A549 treated with AZD9567 at 1 μM for 4 hours (cell line): Measurements from ENCODE around the gene ATXN7L1. TPM values are rescaled to one million over a fixed set of nuclear protein-coding genes. Genes with fewer than 3 reads are reported as not detected.

ENCODE experiments used
- total RNA-seq: library from RNA; stranded (reverse); fragments of 200-300 nt; extraction: Qiagen RNA extraction; gene quantifications from 5 replicates; pipeline ENCODE4 v1.2.3, GENCODE V29; 2022; ENCODE audit not compliant: insufficient read depth

Gene ATXN7L1, protein sequence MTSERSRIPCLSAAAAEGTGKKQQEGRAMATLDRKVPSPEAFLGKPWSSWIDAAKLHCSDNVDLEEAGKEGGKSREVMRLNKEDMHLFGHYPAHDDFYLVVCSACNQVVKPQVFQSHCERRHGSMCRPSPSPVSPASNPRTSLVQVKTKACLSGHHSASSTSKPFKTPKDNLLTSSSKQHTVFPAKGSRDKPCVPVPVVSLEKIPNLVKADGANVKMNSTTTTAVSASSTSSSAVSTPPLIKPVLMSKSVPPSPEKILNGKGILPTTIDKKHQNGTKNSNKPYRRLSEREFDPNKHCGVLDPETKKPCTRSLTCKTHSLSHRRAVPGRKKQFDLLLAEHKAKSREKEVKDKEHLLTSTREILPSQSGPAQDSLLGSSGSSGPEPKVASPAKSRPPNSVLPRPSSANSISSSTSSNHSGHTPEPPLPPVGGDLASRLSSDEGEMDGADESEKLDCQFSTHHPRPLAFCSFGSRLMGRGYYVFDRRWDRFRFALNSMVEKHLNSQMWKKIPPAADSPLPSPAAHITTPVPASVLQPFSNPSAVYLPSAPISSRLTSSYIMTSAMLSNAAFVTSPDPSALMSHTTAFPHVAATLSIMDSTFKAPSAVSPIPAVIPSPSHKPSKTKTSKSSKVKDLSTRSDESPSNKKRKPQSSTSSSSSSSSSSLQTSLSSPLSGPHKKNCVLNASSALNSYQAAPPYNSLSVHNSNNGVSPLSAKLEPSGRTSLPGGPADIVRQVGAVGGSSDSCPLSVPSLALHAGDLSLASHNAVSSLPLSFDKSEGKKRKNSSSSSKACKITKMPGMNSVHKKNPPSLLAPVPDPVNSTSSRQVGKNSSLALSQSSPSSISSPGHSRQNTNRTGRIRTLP
- total RNA-seq, result 3.6 to 5.4 TPM (median 5.0 TPM) in 5 replicates

DNA sequence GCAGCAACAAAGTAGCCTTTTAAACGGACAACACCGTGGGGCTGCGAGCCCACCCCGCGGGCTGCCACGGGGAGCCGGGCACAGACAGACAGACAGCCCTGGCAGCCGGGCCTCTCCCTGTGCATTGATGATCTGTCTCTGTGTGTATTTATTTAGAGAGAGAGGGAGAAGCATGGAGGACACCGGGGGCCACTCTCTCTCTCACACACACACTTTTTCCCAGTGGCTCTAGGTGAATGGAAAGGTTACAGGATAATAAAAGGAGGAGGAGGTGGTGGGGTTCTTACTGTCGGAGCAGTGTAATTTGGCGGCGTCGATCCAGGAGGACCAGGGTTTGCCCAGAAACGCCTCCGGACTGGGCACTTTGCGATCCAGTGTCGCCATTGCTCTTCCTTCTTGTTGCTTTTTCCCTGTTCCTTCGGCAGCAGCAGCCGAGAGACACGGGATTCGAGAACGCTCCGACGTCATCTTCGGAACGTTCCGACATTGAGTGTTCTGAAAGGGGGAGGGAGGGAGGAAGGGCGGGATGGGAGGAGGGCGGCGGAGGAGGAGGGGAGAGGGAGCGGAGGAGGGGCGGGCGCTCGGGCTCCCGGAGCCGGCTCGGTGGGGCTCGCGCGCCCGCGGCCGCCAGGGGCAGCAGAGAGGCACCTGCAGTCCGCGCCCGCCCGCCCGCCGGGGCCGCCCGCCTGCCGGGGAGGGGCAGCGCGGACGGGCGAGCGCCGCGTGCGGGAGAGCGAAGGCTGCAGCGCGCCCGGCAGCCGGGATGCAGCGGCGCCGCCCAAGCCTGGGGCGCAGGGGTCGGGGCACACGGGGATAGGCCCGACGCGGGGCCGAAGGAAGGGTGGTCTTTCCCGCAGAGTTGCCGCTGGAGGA lies at the start of gene ATXN7L1:
TSS of gene ATXN7L1 (minus strand) at position 509 of the 873 bp plus-strand sequence. CDS start at position 468, 41 bp downstream.

GRCh38 chr7:105581066-105581811 lies 295.2 kb downstream of the ATXN7L1 start, which contains the start of gene EFCAB10:
Gene EFCAB10 (minus strand): TSS chr7:105581493. CDS start chr7:105581463, 30 bp downstream.

Other genes with a start within 250 kb of the ATXN7L1 start
- 3.9 to 4.4 TPM (median 4.2 TPM) in 5 replicates for gene CDHR3, start 86.7 kb upstream of the ATXN7L1 start, total RNA-seq
- 79.7 to 109 TPM (median 96.1 TPM) in 5 replicates for gene SYPL1, start 235.7 kb upstream of the ATXN7L1 start, total RNA-seq